ENCODE results near the gene HLA-DQA1. TPM values are rescaled to one million over a fixed set of nuclear protein-coding genes. Genes with fewer than 3 reads are reported as not detected.
"Not testable (repeated sequence)": the region's sequence is repeated elsewhere in the genome, so short reads cannot be mapped to it uniquely, and the experiment has no call there.

HLA-DQA1 gene
- 1 to 10 TPM in 9 of 10 donors, under 1 TPM in 1; 0.89 to 6.0 (median 2.5) TPM for polyA plus RNA-seq (ENCODE audit: insufficient read length in 10 of 10)
- long read RNA-seq, donor 1, partial matches to known transcripts, result 0 of 3 reads
- long read RNA-seq, donor 1, other reads (novel, unspliced or antisense), result 0 of 3 reads
- long read RNA-seq, donor 2, partial matches to known transcripts, result 0 of 1 reads
- long read RNA-seq, donor 2, other reads (novel, unspliced or antisense), result 0 of 1 reads
- long read RNA-seq, donor 3, result 0 reads
- long read RNA-seq, donor 4, result 0 reads
- long read RNA-seq, donor 5, partial matches to known transcripts, result 0 of 1 reads
- long read RNA-seq, donor 5, other reads (novel, unspliced or antisense), result 0 of 1 reads
- long read RNA-seq, donor 6, partial matches to known transcripts, result 0 of 1 reads
- long read RNA-seq, donor 6, other reads (novel, unspliced or antisense), result 0 of 1 reads
- long read RNA-seq, donor 7, result 0 reads
- long read RNA-seq, donor 8, result 0 reads
- long read RNA-seq, donor 9, result 0 reads

- DNase-seq, result peak in 1 of 3 donors; percentile 2
These were observed at the start of gene HLA-DQA1 for GRCh38 chr6:32637219-32637880. Gene HLA-DQA1, plus strand, starts transcription at chr6:32637406. Its CDS starts 53 bp downstream, at chr6:32637459.

GRCh38 chr6:32588156-32588555 is 49.0 kb upstream of the HLA-DQA1 start:
- DNase-seq, result no peak

- DNase-seq, result peak in 1 of 3 donors; percentile 39
These were observed 47.4 kb upstream of the HLA-DQA1 start, which contains the start of gene HLA-DRB1 for GRCh38 chr6:32589596-32590449. Gene HLA-DRB1, minus strand, starts transcription at chr6:32589848. Its CDS starts 106 bp downstream, at chr6:32589742.

- not testable (repeated sequence) for DNase-seq
These were observed 46.5 kb upstream of the HLA-DQA1 start for GRCh38 chr6:32590713-32591112.

GRCh38 chr6:32597024-32597423 is 40.2 kb upstream of the HLA-DQA1 start:
- DNase-seq, result no peak

GRCh38 chr6:32602383-32602782 is 34.8 kb upstream of the HLA-DQA1 start:
- DNase-seq, result no peak

GRCh38 chr6:32603222-32603621 is 34.0 kb upstream of the HLA-DQA1 start:
- no peak for DNase-seq

- DNase-seq, result no peak
These were observed 33.3 kb upstream of the HLA-DQA1 start for GRCh38 chr6:32603888-32604287.

- DNase-seq, result no peak
These were observed 32.8 kb upstream of the HLA-DQA1 start for GRCh38 chr6:32604434-32604877.

- no peak for DNase-seq
These were observed 29.8 kb upstream of the HLA-DQA1 start for GRCh38 chr6:32607263-32607987.

GRCh38 chr6:32607988-32608298 is 29.3 kb upstream of the HLA-DQA1 start:
- DNase-seq, result no peak

GRCh38 chr6:32608362-32608761 is 28.8 kb upstream of the HLA-DQA1 start:
- no peak for DNase-seq

- DNase-seq, result no peak
These were observed 27.8 kb upstream of the HLA-DQA1 start for GRCh38 chr6:32609391-32609730.

- DNase-seq, result peak; percentile 78 to 87 (median 80)
These were observed 27.2 kb upstream of the HLA-DQA1 start for GRCh38 chr6:32609731-32610640.

GRCh38 chr6:32610682-32611296 is 26.4 kb upstream of the HLA-DQA1 start:
- no peak for DNase-seq

GRCh38 chr6:32613475-32613874 is 23.7 kb upstream of the HLA-DQA1 start:
- no peak for DNase-seq

- no peak for DNase-seq
These were observed 22.7 kb upstream of the HLA-DQA1 start for GRCh38 chr6:32614366-32615081.

- no peak for DNase-seq
These were observed 21.2 kb upstream of the HLA-DQA1 start for GRCh38 chr6:32615885-32616532.

- no peak for DNase-seq
These were observed 19.5 kb upstream of the HLA-DQA1 start for GRCh38 chr6:32617751-32618150.

Data from muscle of back (tissue), 13 donors.